Breast epithelium (tissue), 4 donors: Measurements from ENCODE around the gene MS4A3. TPM values are rescaled to one million over a fixed set of nuclear protein-coding genes. Genes with fewer than 3 reads are reported as not detected.
"Not testable (repeated sequence)": the region's sequence is repeated elsewhere in the genome, so short reads cannot be mapped to it uniquely, and the experiment has no call there.

Experiments
- DNase-seq, 2 donors: peaks; one replicate each; pipeline ENCODE4 v3.0.0-alpha.2; 2019; ENCODE audit warnings: low spot score in 2 of 2
- H3K27ac ChIP-seq, 2 donors: fragments of 200-600 bp; sonication (generic) in 1 of 2; one replicate each; pipeline ENCODE4 v1.5.1; 2016 to 2019; ENCODE audit warnings: mild to moderate bottlenecking in 1 of 2
- H3K27me3 ChIP-seq, 2 donors: fragments of 200-600 bp; sonication (generic) in 1 of 2; one replicate each; pipeline versions ENCODE4 v1.5.1 to v1.6.0; 2017 to 2019; ENCODE audit warnings: control low read depth in 1 of 2, mild to moderate bottlenecking in 1 of 2
- H3K36me3 ChIP-seq: fragments of 200-600 bp; one replicate; pipeline ENCODE4 v1.5.1; 2019
- H3K4me1 ChIP-seq, 2 donors: fragments of 200-600 bp; sonication (generic); one replicate each; pipeline ENCODE4 v1.5.1; 2016 to 2019; ENCODE audit warnings: control low read depth in 1 of 2
- H3K4me3 ChIP-seq, 3 donors: fragments of 200-600 bp; sonication (generic); 1 replicate in 2 of 3; 2 replicates in 1 of 3; pipeline ENCODE4 v1.5.1; 2016 to 2019; ENCODE audit warnings: mild to moderate bottlenecking in 3 of 3, moderate library complexity in 2 of 3
- H3K9me3 ChIP-seq, 2 donors: fragments of 200-600 bp; sonication (generic) in 1 of 2; one replicate each; pipeline ENCODE4 v1.5.1; 2016 to 2019; ENCODE audit warnings: control low read depth in 1 of 2
- POLR2A ChIP-seq: fragments of 450-650 bp; IDR thresholded peaks from one replicate; pipeline ENCODE4 v1.6.1; 2016; ENCODE audit warnings: antibody characterized with exemption, mild to moderate bottlenecking, moderate library complexity
- POLR2AphosphoS5 ChIP-seq, 3 donors: sonication (generic); formaldehyde crosslinking; IDR thresholded peaks; one replicate each; pipeline ENCODE4 v1.6.1; 2017; ENCODE audit warnings: antibody characterized with exemption in 3 of 3
- intact Hi-C: fragments of 100-400 bp; cut with DNase I; formaldehyde crosslinking; loops from one replicate; pipeline ENCODE4 v1.15.1; 2023; ENCODE audit warnings: low total_unique reads
- total RNA-seq, 3 donors: library from RNA; depleted of rRNA; stranded (reverse); fragments of >200 nt; gene quantifications; one replicate each; pipeline ENCODE4 v1.1.0, GENCODE V29; 2016
- TF ChIP-seq, protein P1 (sequence below), 3 donors: fragments of 450-650 bp; IDR thresholded peaks; one replicate each; pipeline ENCODE4 v1.5.1; 2016 to 2017; ENCODE audit warnings: antibody characterized with exemption in 3 of 3, mild to moderate bottlenecking in 3 of 3, moderate library complexity in 3 of 3

The MS4A3 gene
- total RNA-seq, 3 donors from 2014 or later, result not detected

DNA sequence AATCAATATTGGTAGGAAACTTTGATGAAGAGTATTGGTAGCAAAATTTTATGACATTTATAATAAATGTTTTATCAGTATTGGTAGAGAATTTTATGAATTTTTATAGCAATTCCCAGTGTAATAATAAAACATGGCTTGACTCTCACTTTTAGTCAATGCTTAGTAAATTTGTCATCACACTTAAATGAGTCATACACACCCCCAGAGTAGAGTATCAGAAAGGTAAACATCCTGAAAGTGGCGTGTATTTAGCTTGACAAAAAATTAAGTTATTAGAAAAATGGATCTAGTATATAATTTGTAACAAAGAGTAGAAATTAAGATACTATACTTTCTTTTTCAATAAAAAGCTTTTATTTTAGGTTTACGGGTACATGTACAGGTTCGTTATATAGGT is 2.6 kb downstream of the MS4A3 start:
- TF ChIP-seq, protein P1, sequence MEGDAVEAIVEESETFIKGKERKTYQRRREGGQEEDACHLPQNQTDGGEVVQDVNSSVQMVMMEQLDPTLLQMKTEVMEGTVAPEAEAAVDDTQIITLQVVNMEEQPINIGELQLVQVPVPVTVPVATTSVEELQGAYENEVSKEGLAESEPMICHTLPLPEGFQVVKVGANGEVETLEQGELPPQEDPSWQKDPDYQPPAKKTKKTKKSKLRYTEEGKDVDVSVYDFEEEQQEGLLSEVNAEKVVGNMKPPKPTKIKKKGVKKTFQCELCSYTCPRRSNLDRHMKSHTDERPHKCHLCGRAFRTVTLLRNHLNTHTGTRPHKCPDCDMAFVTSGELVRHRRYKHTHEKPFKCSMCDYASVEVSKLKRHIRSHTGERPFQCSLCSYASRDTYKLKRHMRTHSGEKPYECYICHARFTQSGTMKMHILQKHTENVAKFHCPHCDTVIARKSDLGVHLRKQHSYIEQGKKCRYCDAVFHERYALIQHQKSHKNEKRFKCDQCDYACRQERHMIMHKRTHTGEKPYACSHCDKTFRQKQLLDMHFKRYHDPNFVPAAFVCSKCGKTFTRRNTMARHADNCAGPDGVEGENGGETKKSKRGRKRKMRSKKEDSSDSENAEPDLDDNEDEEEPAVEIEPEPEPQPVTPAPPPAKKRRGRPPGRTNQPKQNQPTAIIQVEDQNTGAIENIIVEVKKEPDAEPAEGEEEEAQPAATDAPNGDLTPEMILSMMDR (IDR thresholded peaks at IDR 0.05), result no peak
- no peak for TF ChIP-seq POLR2A
- TF ChIP-seq POLR2AphosphoS5 (IDR thresholded peaks at IDR 0.05), result no peak
- no peaks in the 10 kb centered on the region for H3K36me3 ChIP-seq
- DNase-seq, result no peak
- H3K27me3 ChIP-seq, result no peaks in the 10 kb centered on the region
- H3K4me3 ChIP-seq, result no peak overlapping the region
- H3K27ac ChIP-seq, result no peak overlapping the region
- H3K4me1 ChIP-seq, result no peaks in the 10 kb centered on the region
- peaks cover 0 to 4% of the 10 kb centered on the region in 2 donors for H3K9me3 ChIP-seq
- intact Hi-C loops, result no loop called here

DNA sequence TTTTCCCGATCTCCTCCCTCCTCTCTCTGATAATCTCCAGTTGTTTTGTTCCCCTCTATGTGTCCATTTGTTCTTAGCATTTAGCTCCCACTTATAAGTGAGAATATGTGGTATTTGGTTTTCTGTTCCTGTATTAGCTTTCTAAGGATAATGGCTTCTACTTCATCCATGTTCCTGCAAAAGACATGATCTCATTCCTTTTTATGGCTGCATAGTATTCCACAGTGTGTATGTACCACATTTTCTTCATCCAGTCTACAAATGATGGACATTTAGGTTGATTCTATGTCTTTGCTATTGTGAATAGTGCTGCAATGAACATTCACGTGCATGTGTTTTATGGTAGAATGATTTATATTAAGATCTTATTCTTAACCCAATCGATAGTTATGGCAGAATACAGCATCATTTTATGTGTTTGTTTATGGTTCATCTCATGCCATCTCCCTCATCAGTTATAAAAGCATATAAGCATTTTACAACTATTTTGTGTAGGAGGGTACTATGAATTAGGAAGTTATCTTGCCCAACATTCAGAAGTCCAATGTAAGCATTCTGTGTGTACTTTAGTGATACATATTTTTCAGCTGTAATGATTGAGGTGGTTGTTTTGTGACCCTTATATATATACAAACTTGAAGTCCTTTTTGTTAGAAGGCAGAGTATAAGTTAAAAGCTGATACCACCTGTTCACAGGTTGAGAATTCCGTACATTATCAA is 3.2 kb downstream of the MS4A3 start:
- Histone ChIP-seq H3K9me3 (peaks cover 0 to 4% of the 10 kb centered on the region in 2 donors), H3K27ac (no peak overlapping the region), H3K4me1 (no peaks in the 10 kb centered on the region), H3K27me3 (no peaks in the 10 kb centered on the region), H3K4me3 (no peak overlapping the region), H3K36me3 (no peaks in the 10 kb centered on the region)
- no peak for DNase-seq
- intact Hi-C loops, result no loop called here
- TF ChIP-seq POLR2A (no peak), POLR2AphosphoS5 (IDR thresholded peaks at IDR 0.05) (no peak)
- TF ChIP-seq, protein P1 (IDR thresholded peaks at IDR 0.05), result no peak

DNA sequence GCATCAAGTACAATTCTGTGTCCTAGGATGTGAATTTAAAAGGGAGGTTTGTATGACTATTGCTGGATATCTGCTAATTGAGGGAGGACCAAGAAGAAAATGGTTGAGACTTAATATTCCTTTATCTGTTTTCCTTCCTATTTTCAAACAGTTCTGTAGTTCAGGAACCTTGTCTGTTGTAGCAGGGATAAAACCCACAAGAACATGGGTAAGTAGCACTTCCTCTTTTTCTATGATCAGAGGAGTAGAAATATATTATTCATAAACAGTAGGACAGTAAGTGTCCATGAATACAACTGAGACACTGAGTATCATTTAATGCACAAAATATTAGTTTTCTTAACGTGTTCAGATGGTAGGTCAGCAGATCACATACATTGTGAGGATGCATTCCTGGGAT is 7.6 kb downstream of the MS4A3 start:
- no peaks in the 10 kb centered on the region for H3K27me3 ChIP-seq
- DNase-seq, result no peak
- TF ChIP-seq POLR2AphosphoS5 (IDR thresholded peaks at IDR 0.05) (no peak), POLR2A (no peak)
- TF ChIP-seq, protein P1 (IDR thresholded peaks at IDR 0.05), result no peak
- peaks cover 0 to 4% of the 10 kb centered on the region in 2 donors for H3K9me3 ChIP-seq
- H3K4me1 ChIP-seq, result no peaks in the 10 kb centered on the region
- intact Hi-C loops, result no loop called here
- H3K36me3 ChIP-seq, result no peaks in the 10 kb centered on the region
- H3K27ac ChIP-seq, result no peak overlapping the region
- no peak overlapping the region for H3K4me3 ChIP-seq

DNA sequence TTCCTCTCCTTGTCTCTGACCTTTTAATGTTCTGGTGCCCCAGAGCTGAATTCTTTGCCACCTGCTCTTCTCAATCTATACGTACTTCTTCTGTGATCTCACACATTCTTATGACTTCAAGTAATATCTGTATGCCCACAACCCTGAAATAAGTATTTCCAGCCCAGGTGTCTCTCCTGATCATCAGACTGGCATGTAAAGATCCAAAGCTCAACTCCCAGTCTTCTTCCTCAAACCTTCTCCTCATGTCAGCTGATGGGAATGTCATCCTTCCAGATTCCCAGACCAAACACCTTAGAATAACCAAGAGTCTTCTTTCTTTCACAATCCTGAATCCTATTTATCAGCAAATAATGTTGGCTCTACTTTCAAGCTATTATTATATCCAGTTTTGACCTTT is 9.3 kb downstream of the MS4A3 start:
- Histone ChIP-seq H3K36me3 (no peaks in the 10 kb centered on the region), H3K4me3 (no peak overlapping the region), H3K4me1 (no peaks in the 10 kb centered on the region), H3K27me3 (no peaks in the 10 kb centered on the region), H3K9me3 (no peaks in the 10 kb centered on the region), H3K27ac (no peak overlapping the region)
- TF ChIP-seq POLR2A, result no peak
- no peak for DNase-seq
- intact Hi-C loops, result no loop called here

DNA sequence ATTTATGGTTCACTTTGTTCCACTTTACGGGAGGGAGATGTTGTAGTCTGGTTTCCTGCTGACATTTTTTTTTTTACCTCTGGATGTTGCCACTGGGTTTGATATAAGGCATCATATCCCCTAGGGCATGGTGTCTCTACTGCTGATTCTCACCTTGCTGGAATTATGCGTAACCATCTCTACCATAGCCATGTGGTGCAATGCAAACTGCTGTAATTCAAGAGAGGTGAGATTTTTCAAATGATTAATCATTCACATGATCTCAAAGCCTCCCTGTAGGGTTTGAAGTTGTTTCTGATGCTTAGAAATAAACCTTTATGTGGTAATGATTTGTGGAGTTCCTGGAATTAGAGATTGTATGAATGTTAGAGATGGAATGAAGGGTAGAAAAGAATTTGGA is 13.0 kb downstream of the MS4A3 start:
- no peaks in the 10 kb centered on the region for H3K9me3 ChIP-seq
- no peak overlapping the region for H3K27ac ChIP-seq
- DNase-seq, result no peak
- no peaks in the 10 kb centered on the region for H3K36me3 ChIP-seq
- no peaks in the 10 kb centered on the region for H3K27me3 ChIP-seq
- intact Hi-C loops, result no loop called here
- H3K4me3 ChIP-seq, result no peak overlapping the region
- H3K4me1 ChIP-seq, result no peaks in the 10 kb centered on the region
- TF ChIP-seq, protein P1 (IDR thresholded peaks at IDR 0.05), result no peak
- TF ChIP-seq POLR2A (no peak), POLR2AphosphoS5 (IDR thresholded peaks at IDR 0.05) (no peak)

DNA sequence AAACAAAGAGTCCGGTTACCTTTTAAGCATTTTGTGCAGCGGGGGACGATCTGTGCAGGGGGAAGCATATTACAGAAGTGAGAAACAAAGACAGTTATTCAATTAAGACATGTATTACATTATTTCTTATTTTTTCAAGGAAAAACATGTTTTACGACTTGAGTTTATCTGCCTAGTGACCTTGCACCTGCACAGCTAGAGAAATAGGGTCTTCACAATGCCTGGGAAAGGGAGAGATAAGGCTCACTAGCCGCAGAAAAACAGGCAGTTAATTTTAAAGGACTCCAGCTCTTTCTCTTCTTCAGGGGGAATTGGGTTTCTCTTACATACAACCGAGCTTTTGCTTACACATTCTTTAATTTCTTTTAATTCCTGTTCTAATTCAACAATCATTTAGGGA is 15.2 kb downstream of the MS4A3 start:
- H3K36me3 ChIP-seq, H3K4me3 ChIP-seq, H3K4me1 ChIP-seq, H3K27ac ChIP-seq, DNase-seq, H3K27me3 ChIP-seq, H3K9me3 ChIP-seq: not testable (repeated sequence)
- intact Hi-C loops, result loop anchor here (5.0 kb wide), 1 partner anchor 89 kb away; no protein-coding TSS in a partner anchor
